SK-N-SH (cell line): Measurements from ENCODE around the gene STX16. TPM values are rescaled to one million over a fixed set of nuclear protein-coding genes. Genes with fewer than 3 reads are reported as not detected.

Experiments used
- CTCF ChIA-PET: fragments of 300-600, 350-600 bp; formaldehyde crosslinking; extraction: SDS; loops from one replicate; lab custom pipeline; 2021; lab: Yijun Ruan, JAX
- POLR2A ChIA-PET: fragments of 350-600 bp; sonication (Branson Sonifier 250); formaldehyde crosslinking; extraction: SDS; loops from one replicate; lab custom pipeline; 2020; ENCODE audit warnings: antibody characterized with exemption, inconsistent platforms; lab: Yijun Ruan, JAX
- DNase-seq: peaks from one replicate; pipeline ENCODE4 v3.0.0; 2012
- H2AFZ ChIP-seq: fragments of 200-600 bp; sonication (generic); 2 replicates; pipeline ENCODE4 v1.8.1; 2016; ENCODE audit warnings: antibody characterized with exemption, mild to moderate bottlenecking, low read depth
- H3F3A ChIP-seq: fragments of 200-600 bp; sonication (generic); replicated peaks from 2 replicates; pipeline ENCODE3; 2016; ENCODE audit warnings: antibody characterized with exemption, mild to moderate bottlenecking; ENCODE audit not compliant: insufficient read depth
- H3K27ac ChIP-seq, 2 experiments: fragments of 200-500 bp in 1 of 2; fragments of 200-600 bp in 1 of 2; sonication (Bioruptor generic) in 1 of 2; sonication (generic), shearing (Covaris generic) in 1 of 2; 2 replicates each; pipeline versions ENCODE4 v1.5.1 to v1.6.1; 2014 to 2016; ENCODE audit warnings: low read depth in 2 of 2, inconsistent platforms in 1 of 2, low read length in 1 of 2, mild to moderate bottlenecking in 1 of 2, mixed read lengths in 1 of 2
- H3K27me3 ChIP-seq: fragments of 200-600 bp; sonication (generic), shearing (Covaris generic); 2 replicates; pipeline ENCODE4 v1.6.1; 2016; ENCODE audit warnings: mixed run types; ENCODE audit not compliant: insufficient read depth
- H3K36me3 ChIP-seq, 2 experiments: fragments of 200-500 bp in 1 of 2; fragments of 200-600 bp in 1 of 2; sonication (Bioruptor generic) in 1 of 2; sonication (generic) in 1 of 2; replicated peaks in 1 of 2; 2 replicates each; pipeline versions ENCODE3 to v1.5.1; 2014 to 2016; ENCODE audit warnings: low read length in 1 of 2, mild to moderate bottlenecking in 1 of 2; ENCODE audit not compliant: insufficient read depth in 2 of 2, control insufficient read depth in 1 of 2
- H3K4me1 ChIP-seq, 2 experiments: fragments of 200-500 bp in 1 of 2; fragments of 200-600 bp in 1 of 2; sonication (Bioruptor generic) in 1 of 2; sonication (generic), shearing (Covaris generic) in 1 of 2; 2 replicates each; pipeline versions ENCODE4 v1.5.1 to v1.6.1; 2014 to 2016; ENCODE audit warnings: low read depth in 1 of 2, low read length in 1 of 2, mixed run types in 1 of 2; ENCODE audit not compliant: insufficient read depth in 2 of 2, control insufficient read depth in 1 of 2
- H3K4me2 ChIP-seq: fragments of 200-600 bp; sonication (generic), shearing (Covaris generic); 2 replicates; pipeline ENCODE4 v1.6.1; 2017; ENCODE audit warnings: mixed run types
- H3K4me3 ChIP-seq, 2 experiments: fragments of 200-500 bp in 1 of 2; fragments of 200-600 bp in 1 of 2; sonication (Bioruptor generic) in 1 of 2; sonication (generic), shearing (Covaris generic) in 1 of 2; 2 replicates each; pipeline versions ENCODE4 v1.5.1 to v1.8.1; 2014 to 2016; ENCODE audit warnings: low read depth in 2 of 2, inconsistent platforms in 1 of 2, low read length in 1 of 2, mild to moderate bottlenecking in 1 of 2, mixed read lengths in 1 of 2, moderate library complexity in 1 of 2
- H3K79me2 ChIP-seq: fragments of 200-600 bp; sonication (generic); 2 replicates; pipeline ENCODE4 v1.8.1; 2017; ENCODE audit warnings: mild to moderate bottlenecking; ENCODE audit not compliant: insufficient read depth
- H3K9ac ChIP-seq: fragments of 200-600 bp; sonication (generic); 2 replicates; pipeline ENCODE4 v1.6.1; 2017; ENCODE audit warnings: mixed run types
- H3K9me2 ChIP-seq: fragments of 200-600 bp; sonication (generic); 2 replicates; pipeline ENCODE4 v1.6.1; 2017; ENCODE audit warnings: mixed run types
- H3K9me3 ChIP-seq: fragments of 200-600 bp; sonication (generic); 2 replicates; pipeline ENCODE4 v1.6.1; 2017; ENCODE audit warnings: mixed run types, mild to moderate bottlenecking, moderate library complexity
- H4K20me1 ChIP-seq: fragments of 200-600 bp; sonication (generic); 2 replicates; pipeline ENCODE4 v1.6.1; 2017; ENCODE audit warnings: mild to moderate bottlenecking, mixed run types; ENCODE audit not compliant: insufficient read depth
- FOSL2 ChIP-seq: IDR thresholded peaks from 2 replicates; pipeline ENCODE4 v1.4.0; 2012; ENCODE audit warnings: low read depth, mild to moderate bottlenecking, moderate library complexity, borderline replicate concordance
- FOXJ3 ChIP-seq: sonication (generic); formaldehyde crosslinking; IDR thresholded peaks from 2 replicates; pipeline ENCODE4 v1.5.1; 2020; ENCODE audit warnings: mild to moderate bottlenecking, missing genetic modification reagents
- FOXM1 ChIP-seq: IDR thresholded peaks from 2 replicates; pipeline ENCODE4 v1.4.0; 2012; ENCODE audit warnings: low read depth, mild to moderate bottlenecking
- GABPA ChIP-seq: IDR thresholded peaks from 2 replicates; pipeline ENCODE4 v1.4.0; 2012; ENCODE audit warnings: low read depth, mild to moderate bottlenecking
- GATA2 ChIP-seq: sonication (generic); formaldehyde crosslinking; IDR thresholded peaks from 2 replicates; pipeline ENCODE4 v1.5.0; 2020; ENCODE audit warnings: mild to moderate bottlenecking, missing genetic modification reagents
- MEF2A ChIP-seq: IDR thresholded peaks from 2 replicates; pipeline ENCODE4 v1.4.0; 2012; ENCODE audit warnings: low read depth, borderline replicate concordance
- MXI1 ChIP-seq: IDR thresholded peaks from 2 replicates; pipeline ENCODE4 v1.6.1; 2012; ENCODE audit warnings: mild to moderate bottlenecking, low read depth, low read length, improper control_type of control experiment
- NFIC ChIP-seq: IDR thresholded peaks from 2 replicates; pipeline ENCODE4 v1.4.0; 2012; ENCODE audit warnings: borderline replicate concordance
- NRF1 ChIP-seq: IDR thresholded peaks from 2 replicates; pipeline ENCODE4 v1.6.1; 2012; ENCODE audit warnings: low read depth, mild to moderate bottlenecking, low read length
- RXRA ChIP-seq: IDR thresholded peaks from 2 replicates; pipeline ENCODE4 v1.4.0; 2012; ENCODE audit warnings: low read depth, mild to moderate bottlenecking, borderline replicate concordance
- SMC3 ChIP-seq: IDR thresholded peaks from 2 replicates; pipeline ENCODE4 v1.6.1; 2012; ENCODE audit warnings: low read depth, low read length, improper control_type of control experiment
- TAF1 ChIP-seq: IDR thresholded peaks from 2 replicates; pipeline ENCODE4 v1.6.1; 2012; ENCODE audit warnings: low read depth, mild to moderate bottlenecking, low read length, moderate library complexity, borderline replicate concordance
- TCF12 ChIP-seq: IDR thresholded peaks from 2 replicates; pipeline ENCODE4 v1.4.0; 2012
- WGBS: methylation state at CpG from one replicate; pipeline ENCODE4 v1.1.6; 2017; ENCODE audit warnings: low lambda C conversion rate; 5-methylcytosine and 5-hydroxymethylcytosine counted together
- polyA plus RNA-seq, 3 experiments: library from polyadenylated mRNA; depleted of rRNA; stranded (reverse); fragments of >200 nt; gene quantifications; 2 replicates each; pipeline ENCODE4 v1.2.3, GENCODE V29; 2012
- TF ChIP-seq, protein P1 (sequence below): IDR thresholded peaks from 2 replicates; pipeline ENCODE4 v1.4.0; 2012; ENCODE audit warnings: low read depth, borderline replicate concordance

STX16 gene
- polyA plus RNA-seq, 1 of the 3 experiments (the other 2 are of a cell fraction), result 63.8 TPM

DNA sequence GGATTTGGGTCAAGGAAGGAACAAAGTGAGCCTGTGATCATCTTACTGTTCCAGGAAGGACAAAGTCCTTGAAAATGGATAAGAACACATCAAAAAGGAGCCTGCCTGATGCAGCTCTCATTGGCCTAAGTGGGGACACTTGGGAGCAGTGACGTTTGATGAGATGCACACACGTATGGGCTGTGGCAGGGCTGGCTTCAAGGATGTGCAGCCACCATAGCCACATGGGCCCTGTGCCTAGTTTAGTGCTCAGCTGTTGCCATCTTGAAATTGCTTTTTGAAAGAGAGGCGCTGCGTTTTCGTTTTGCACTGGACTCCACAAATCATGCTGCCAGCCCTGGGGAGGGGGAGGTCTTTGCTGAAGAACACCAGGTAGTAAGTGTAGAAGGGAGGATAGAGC lies 34.9 kb downstream of the STX16 start:
- ChIA-PET POLR2A (no interaction called here), CTCF (interaction anchor here (1.0 kb wide), 1 partner anchor 38 kb away, joined by 4 read pairs; no protein-coding TSS in a partner anchor)
- Histone ChIP-seq H3K9ac (no peak overlapping the region), H3K4me3 (no peak overlapping the region), H3K9me3 (no peaks in the 10 kb centered on the region), H3F3A (no peaks in the 10 kb centered on the region), H2AFZ (no peak overlapping the region), H3K36me3 (peaks cover 0 to 5% of the 10 kb centered on the region in 2 experiments), H4K20me1 (no peaks in the 10 kb centered on the region), H3K4me1 (no peaks in the 10 kb centered on the region), H3K79me2 (no peaks in the 10 kb centered on the region), H3K9me2 (no peaks in the 10 kb centered on the region), H3K27me3 (no peaks in the 10 kb centered on the region), H3K27ac (no peak overlapping the region), H3K4me2 (no peak overlapping the region)
- DNase-seq, result no peak
- 91% methylated on average over 5 of the region's 5 CpGs for WGBS
- TF ChIP-seq MEF2A, result no peak
- no peak for TF ChIP-seq RXRA
- TF ChIP-seq, protein P1, sequence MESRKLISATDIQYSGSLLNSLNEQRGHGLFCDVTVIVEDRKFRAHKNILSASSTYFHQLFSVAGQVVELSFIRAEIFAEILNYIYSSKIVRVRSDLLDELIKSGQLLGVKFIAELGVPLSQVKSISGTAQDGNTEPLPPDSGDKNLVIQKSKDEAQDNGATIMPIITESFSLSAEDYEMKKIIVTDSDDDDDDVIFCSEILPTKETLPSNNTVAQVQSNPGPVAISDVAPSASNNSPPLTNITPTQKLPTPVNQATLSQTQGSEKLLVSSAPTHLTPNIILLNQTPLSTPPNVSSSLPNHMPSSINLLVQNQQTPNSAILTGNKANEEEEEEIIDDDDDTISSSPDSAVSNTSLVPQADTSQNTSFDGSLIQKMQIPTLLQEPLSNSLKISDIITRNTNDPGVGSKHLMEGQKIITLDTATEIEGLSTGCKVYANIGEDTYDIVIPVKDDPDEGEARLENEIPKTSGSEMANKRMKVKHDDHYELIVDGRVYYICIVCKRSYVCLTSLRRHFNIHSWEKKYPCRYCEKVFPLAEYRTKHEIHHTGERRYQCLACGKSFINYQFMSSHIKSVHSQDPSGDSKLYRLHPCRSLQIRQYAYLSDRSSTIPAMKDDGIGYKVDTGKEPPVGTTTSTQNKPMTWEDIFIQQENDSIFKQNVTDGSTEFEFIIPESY, result no peak
- no peak for TF ChIP-seq FOXM1
- TF ChIP-seq NRF1, result no peak
- no peak for TF ChIP-seq TCF12
- no peak for TF ChIP-seq TAF1
- TF ChIP-seq GABPA, result no peak
- no peak for TF ChIP-seq FOSL2
- TF ChIP-seq MXI1, result no peak
- TF ChIP-seq FOXJ3 (CRISPR knock-in tag), result no peak
- no peak for TF ChIP-seq NFIC
- no peak for TF ChIP-seq SMC3
- no peak for TF ChIP-seq GATA2 (CRISPR knock-in tag)

DNA sequence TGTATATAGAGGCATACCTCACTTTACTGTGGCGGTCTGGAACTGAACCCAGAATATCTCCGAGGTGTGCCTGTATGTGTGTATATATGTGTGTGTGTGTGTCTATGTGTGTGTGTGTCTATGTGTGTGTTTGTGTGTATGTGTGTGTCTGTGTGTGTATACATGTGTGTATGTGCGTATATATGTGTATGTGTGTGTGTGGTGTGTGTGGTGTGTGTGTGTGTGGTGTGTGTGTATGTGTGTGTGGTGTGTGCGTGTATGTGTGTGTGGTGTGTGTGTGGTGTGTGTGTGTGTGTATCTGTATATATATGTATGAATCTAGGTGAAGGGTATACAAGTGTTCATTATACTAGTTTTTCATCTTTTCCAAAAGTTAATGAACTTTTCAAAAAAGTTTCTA lies 37.3 kb downstream of the STX16 start:
- H3K27ac ChIP-seq, result no peak overlapping the region
- H3F3A ChIP-seq, result no peaks in the 10 kb centered on the region
- H3K79me2 ChIP-seq, result no peaks in the 10 kb centered on the region
- no peaks in the 10 kb centered on the region for H3K9me2 ChIP-seq
- H3K36me3 ChIP-seq, result peaks cover 0 to 5% of the 10 kb centered on the region in 2 experiments
- no peak for DNase-seq
- H3K4me3 ChIP-seq, result no peak overlapping the region
- ChIA-PET CTCF (no interaction called here), POLR2A (no interaction called here)
- no peaks in the 10 kb centered on the region for H3K4me1 ChIP-seq
- no peak overlapping the region for H3K9ac ChIP-seq
- no peak overlapping the region for H3K4me2 ChIP-seq
- no peak overlapping the region for H2AFZ ChIP-seq
- TF ChIP-seq SMC3, result no peak
- no peaks in the 10 kb centered on the region for H4K20me1 ChIP-seq
- 92% methylated on average over 4 of the region's 4 CpGs for WGBS
- no peaks in the 10 kb centered on the region for H3K9me3 ChIP-seq
- H3K27me3 ChIP-seq, result no peaks in the 10 kb centered on the region
